PC-3 (cell line): ENCODE results near the gene RAB1A. TPM values are rescaled to one million over a fixed set of nuclear protein-coding genes. Genes with fewer than 3 reads are reported as not detected.
A peak's percentile ranks its signal among the peaks of the same experiment; 100 is the strongest.
"Not testable (repeated sequence)": the region's sequence is repeated elsewhere in the genome, so short reads cannot be mapped to it uniquely, and the experiment has no call there.

Experiments used
- ATAC-seq: fragments of 200-7000 bp; cut with Tn5 transposase; 2 replicates; pipeline ENCODE4 v1.9.1; 2020; ENCODE audit warnings: mild to moderate bottlenecking, moderate library complexity
- BruUV-seq: library from RNA; stranded (reverse); fragments of 400-500 nt; replicated peaks from 2 replicates; lab custom pipeline; 2021; lab: Mats Ljungman, UMichigan
- CTCF ChIA-PET: fragments of 300-600 bp; sonication (Branson Sonifier 250); formaldehyde crosslinking; loops from one replicate; lab custom pipeline; 2022; ENCODE audit warnings: antibody characterized with exemption; lab: Charles Lee
- POLR2A ChIA-PET: fragments of 300-600 bp; sonication (Branson Sonifier 250); formaldehyde crosslinking; loops from one replicate; lab custom pipeline; 2022; ENCODE audit warnings: antibody characterized with exemption; ENCODE audit not compliant: unreplicated experiment; lab: Charles Lee
- DNase-seq: peaks from one replicate; pipeline ENCODE4 v3.0.0-alpha.2; 2015
- H2AFZ ChIP-seq: fragments of 300-600 bp; sonication (generic); 2 replicates; pipeline ENCODE4 v1.6.0; 2016; ENCODE audit warnings: antibody characterized with exemption, low read length
- H3F3A ChIP-seq: fragments of 300-600 bp; sonication (generic); one replicate; pipeline ENCODE4 v1.6.0; 2017; ENCODE audit warnings: antibody characterized with exemption, low read length, control low read depth, mild to moderate bottlenecking; ENCODE audit not compliant: unreplicated experiment
- H3K27ac ChIP-seq: fragments of 300-600 bp; sonication (generic); 2 replicates; pipeline ENCODE4 v1.5.1; 2016; ENCODE audit warnings: mild to moderate bottlenecking, low read length
- H3K27me3 ChIP-seq: fragments of 300-600 bp; sonication (generic); 2 replicates; pipeline ENCODE4 v1.6.1; 2016; ENCODE audit warnings: low read length, mixed read lengths
- H3K36me3 ChIP-seq: fragments of 300-600 bp; sonication (generic); 2 replicates; pipeline ENCODE4 v1.6.1; 2016; ENCODE audit warnings: low read depth, mixed run types, low read length, mixed read lengths
- H3K4me1 ChIP-seq: fragments of 300-600 bp; sonication (generic); 2 replicates; pipeline ENCODE4 v1.5.1; 2016; ENCODE audit warnings: low read length; ENCODE audit not compliant: insufficient read depth
- H3K4me2 ChIP-seq: fragments of 300-600 bp; sonication (generic); 2 replicates; pipeline ENCODE4 v1.6.0; 2016; ENCODE audit warnings: low read length
- H3K4me3 ChIP-seq: fragments of 300-600 bp; sonication (generic); 2 replicates; pipeline ENCODE4 v1.5.1; 2016; ENCODE audit warnings: mild to moderate bottlenecking, low read length, mixed read lengths
- H3K79me2 ChIP-seq: fragments of 300-600 bp; sonication (generic); 2 replicates; pipeline ENCODE4 v1.6.1; 2017; ENCODE audit warnings: low read length, mixed read lengths
- H3K9ac ChIP-seq: fragments of 300-600 bp; sonication (generic); 2 replicates; pipeline ENCODE4 v1.6.0; 2016; ENCODE audit warnings: mild to moderate bottlenecking, low read length
- H3K9me2 ChIP-seq: fragments of 300-600 bp; sonication (generic); replicated peaks from 2 replicates; pipeline ENCODE4 v1.6.1; 2016; ENCODE audit warnings: mixed run types, low read length, mixed read lengths
- H3K9me3 ChIP-seq: fragments of 300-600 bp; sonication (generic); 2 replicates; pipeline ENCODE4 v1.6.1; 2016; ENCODE audit warnings: low read length, mixed read lengths
- H4K20me1 ChIP-seq: fragments of 300-600 bp; sonication (generic); 2 replicates; pipeline ENCODE4 v1.6.1; 2016; ENCODE audit warnings: low read length, mixed read lengths
- CTCF ChIP-seq: fragments of 300-600 bp; sonication (generic); conservative IDR thresholded peaks from 2 replicates; pipeline ENCODE4 v1.5.1; 2017; ENCODE audit warnings: antibody characterized with exemption, low read depth, mild to moderate bottlenecking, low read length
- EZH2 ChIP-seq: fragments of 300-600 bp; sonication (generic); IDR thresholded peaks from one replicate; pipeline ENCODE4 v1.6.1; 2017; ENCODE audit warnings: antibody characterized with exemption, mild to moderate bottlenecking, low read length; ENCODE audit not compliant: unreplicated experiment
- EZH2phosphoT487 ChIP-seq: fragments of 300-600 bp; sonication (generic); IDR thresholded peaks from 2 replicates; pipeline ENCODE4 v1.6.1; 2018; ENCODE audit warnings: mild to moderate bottlenecking, antibody characterized with exemption, low read length, borderline replicate concordance
- intact Hi-C: fragments of 100-400 bp; cut with micrococcal nuclease; formaldehyde crosslinking; loops from 2 replicates; pipeline ENCODE4 v1.9.0; 2023
- total RNA-seq: library from RNA; depleted of rRNA; stranded (reverse); fragments of >200 nt; gene quantifications from 2 replicates; pipeline ENCODE4 v1.2.3, GENCODE V29; 2014

Gene RAB1A
- total RNA-seq, 1 experiment from 2014 or later, result 96.9 TPM

DNA sequence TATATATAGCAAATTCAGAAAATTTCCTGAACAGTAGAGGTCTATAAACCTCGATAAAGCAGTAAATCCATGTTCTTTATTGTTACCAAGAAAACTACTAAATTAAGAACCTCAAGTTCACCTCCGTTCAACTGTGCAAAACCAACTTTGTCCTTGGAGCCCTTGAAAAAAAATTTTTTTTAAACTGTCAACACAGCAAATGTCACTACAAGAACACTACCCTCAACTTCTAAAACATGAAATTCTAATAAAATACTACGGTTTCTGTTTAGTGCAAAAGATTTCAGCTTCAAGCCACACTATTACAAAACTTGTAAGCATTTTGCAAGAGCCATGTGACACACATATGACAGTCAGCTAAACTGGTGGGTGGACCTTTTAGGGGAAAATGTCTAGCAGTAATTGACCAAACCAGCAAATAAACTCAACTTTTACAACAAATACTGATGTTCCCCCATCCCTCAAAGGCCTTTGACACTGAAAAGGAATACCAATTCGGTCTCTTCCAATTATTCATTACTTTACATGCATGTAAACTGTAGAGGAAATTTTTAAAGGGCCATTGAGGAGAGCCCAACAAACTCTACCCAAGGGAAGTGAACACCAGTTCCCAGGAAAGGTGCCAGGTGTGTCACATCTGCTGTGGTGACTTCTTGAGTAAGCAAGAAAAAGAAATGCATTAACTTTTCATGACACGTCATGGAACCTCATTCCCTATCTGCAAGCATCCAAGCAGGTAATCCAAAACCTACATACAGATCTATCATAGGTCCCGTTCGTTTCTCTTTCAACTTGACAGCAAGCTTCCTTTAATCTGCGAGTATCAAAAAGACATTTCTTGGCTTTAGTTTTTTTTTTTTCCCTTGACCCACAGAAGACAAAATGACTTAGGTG is 1.4 kb downstream of the RAB1A start:
- H3F3A ChIP-seq, result no peaks in the 10 kb centered on the region
- DNase-seq (peak; percentile 69), ATAC-seq (no peak)
- no peaks in the 10 kb centered on the region for H3K9me3 ChIP-seq
- H3K4me1 ChIP-seq, result peaks cover 19% of the 10 kb centered on the region
- no peaks in the 10 kb centered on the region for H3K36me3 ChIP-seq
- peaks cover 64% of the 10 kb centered on the region for H3K79me2 ChIP-seq
- intact Hi-C loops, result no loop called here
- no TSS peak for BruUV-seq
- H4K20me1 ChIP-seq, result peaks cover 58% of the 10 kb centered on the region
- peak overlapping the region; percentile 81 for H3K4me2 ChIP-seq
- H2AFZ ChIP-seq, result no peak overlapping the region
- H3K27ac ChIP-seq, result no peak overlapping the region
- peak overlapping the region; percentile 99 for H3K9ac ChIP-seq
- no peaks in the 10 kb centered on the region for H3K9me2 ChIP-seq
- POLR2A ChIA-PET, result interaction anchor here (0.5 to 0.6 kb wide), 2 partner anchors 45 to 99 kb away, joined by 4 to 22 read pairs; partner anchors contain the start of gene ACTR2
- no peaks in the 10 kb centered on the region for H3K27me3 ChIP-seq
- CTCF ChIA-PET, result no interaction called here
- H3K4me3 ChIP-seq, result peak overlapping the region; percentile 100
- TF ChIP-seq CTCF, result no peak
- TF ChIP-seq EZH2phosphoT487, result no peak
- TF ChIP-seq EZH2, result no peak

GRCh38 chr2:65125457-65125856 is 4.4 kb downstream of the RAB1A start:
- Histone ChIP-seq H4K20me1 (peaks cover 82% of the 10 kb centered on the region), H3K4me1 (peaks cover 15% of the 10 kb centered on the region), H3K79me2 (peaks cover 95% of the 10 kb centered on the region)
- H3F3A ChIP-seq, ATAC-seq, H3K9me2 ChIP-seq, H3K4me2 ChIP-seq, H3K9ac ChIP-seq, H3K9me3 ChIP-seq, BruUV-seq, H3K36me3 ChIP-seq, H3K27me3 ChIP-seq, H3K4me3 ChIP-seq, intact Hi-C loops, DNase-seq, H3K27ac ChIP-seq, H2AFZ ChIP-seq: not testable (repeated sequence)
- ChIA-PET POLR2A (interaction anchor here (0.8 kb wide), 1 partner anchor 102 kb away, joined by 3 read pairs; the partner anchor contains the start of gene ACTR2), CTCF (interaction anchor here (0.6 kb wide), 1 partner anchor 44 kb away, joined by 3 read pairs; no protein-coding TSS in a partner anchor)

GRCh38 chr2:65122313-65122712 is 7.6 kb downstream of the RAB1A start:
- peaks cover 100% of the 10 kb centered on the region for H3K79me2 ChIP-seq
- POLR2A ChIA-PET, result interaction anchor here (0.6 kb wide), 1 partner anchor 35 kb away, joined by 3 read pairs; no protein-coding TSS in a partner anchor
- H4K20me1 ChIP-seq, result peaks cover 90% of the 10 kb centered on the region
- H3K4me3 ChIP-seq, result no peak overlapping the region
- CTCF ChIA-PET, result interaction anchor here (0.7 kb wide), 1 partner anchor 8 kb away, joined by 3 read pairs; no protein-coding TSS in a partner anchor
- no peak for ATAC-seq
- no peaks in the 10 kb centered on the region for H3K9me2 ChIP-seq
- TF ChIP-seq EZH2phosphoT487 (no peak), EZH2 (no peak), CTCF (no peak)
- intact Hi-C loops, result no loop called here
- H3K9me3 ChIP-seq, result no peaks in the 10 kb centered on the region
- no peaks in the 10 kb centered on the region for H3F3A ChIP-seq
- H3K9ac ChIP-seq, result no peak overlapping the region
- no peak for DNase-seq
- no peak overlapping the region for H3K4me2 ChIP-seq
- H3K27me3 ChIP-seq, result no peaks in the 10 kb centered on the region
- no peak overlapping the region for H2AFZ ChIP-seq
- BruUV-seq, result no TSS peak
- peaks cover 6% of the 10 kb centered on the region for H3K4me1 ChIP-seq
- H3K27ac ChIP-seq, result no peak overlapping the region
- H3K36me3 ChIP-seq, result no peaks in the 10 kb centered on the region
